ENCODE results near the gene SYMPK.
"Not testable (repeated sequence)": the region's sequence is repeated elsewhere in the genome, so short reads cannot be mapped to it uniquely, and the experiment has no call there.

The SYMPK gene

GRCh38 chr19:45862564-45863334, at the start of gene SYMPK:
SYMPK (minus strand) TSS chr19:45863147; CDS start chr19:45854495, 8,652 bp downstream.
- DNase-seq (ENCODE audit: low read depth in 3 of 3), result peak; percentile 96 to 99 (median 99)

DNA sequence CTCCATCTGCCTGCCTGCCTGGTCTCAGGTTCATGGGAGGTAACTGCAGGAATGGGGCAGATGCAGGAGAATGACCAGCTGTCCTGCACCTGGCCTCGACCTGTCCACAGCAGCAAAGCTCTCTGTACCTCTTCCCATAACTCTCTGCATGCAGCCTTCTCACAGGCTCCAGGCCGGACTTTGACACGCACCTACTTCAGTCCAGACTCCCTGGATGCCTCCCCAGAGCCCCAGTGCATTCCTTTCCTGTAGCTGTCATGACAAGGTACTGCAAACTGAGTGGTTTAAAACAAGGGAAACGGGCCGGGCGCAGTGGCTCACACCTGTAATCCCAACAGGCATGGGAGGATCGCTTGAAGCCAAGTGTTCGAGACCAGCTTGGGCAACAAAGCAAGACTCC, 48.3 kb upstream of the SYMPK start:
- no peak for DNase-seq (ENCODE audit: low read depth in 3 of 3)

GRCh38 chr19:45908956-45909355, 46.0 kb upstream of the SYMPK start:
- DNase-seq (ENCODE audit: low read depth in 3 of 3), result no peak

DNA sequence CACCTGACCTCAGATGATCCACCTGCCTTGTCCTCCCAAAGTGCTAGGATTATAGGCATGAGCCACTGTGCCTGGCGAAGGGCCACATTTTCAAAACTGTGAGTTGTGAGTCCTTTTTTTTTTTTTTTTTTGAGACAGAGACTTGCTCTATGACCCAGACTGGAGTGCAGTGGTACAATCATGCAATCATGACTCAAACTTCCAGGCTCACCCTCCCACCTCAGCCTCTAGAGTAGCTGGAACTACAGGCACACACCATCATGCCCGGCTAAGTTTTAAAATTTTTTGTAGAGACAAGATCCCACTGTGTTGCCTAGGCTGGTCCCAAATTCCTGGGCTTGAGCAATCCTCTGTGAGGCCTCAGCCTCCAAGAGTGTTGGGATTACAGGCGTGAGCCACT, 43.3 kb upstream of the SYMPK start:
- DNase-seq (ENCODE audit: low read depth in 3 of 3), result no peak

- no peak for DNase-seq (ENCODE audit: low read depth in 3 of 3)
These were observed 42.1 kb upstream of the SYMPK start for GRCh38 chr19:45905011-45905410.

GRCh38 chr19:45902651-45903625, 40.0 kb upstream of the SYMPK start:
- DNase-seq (ENCODE audit: low read depth in 3 of 3), result peak; percentile 98 to 99 (median 98)

DNA sequence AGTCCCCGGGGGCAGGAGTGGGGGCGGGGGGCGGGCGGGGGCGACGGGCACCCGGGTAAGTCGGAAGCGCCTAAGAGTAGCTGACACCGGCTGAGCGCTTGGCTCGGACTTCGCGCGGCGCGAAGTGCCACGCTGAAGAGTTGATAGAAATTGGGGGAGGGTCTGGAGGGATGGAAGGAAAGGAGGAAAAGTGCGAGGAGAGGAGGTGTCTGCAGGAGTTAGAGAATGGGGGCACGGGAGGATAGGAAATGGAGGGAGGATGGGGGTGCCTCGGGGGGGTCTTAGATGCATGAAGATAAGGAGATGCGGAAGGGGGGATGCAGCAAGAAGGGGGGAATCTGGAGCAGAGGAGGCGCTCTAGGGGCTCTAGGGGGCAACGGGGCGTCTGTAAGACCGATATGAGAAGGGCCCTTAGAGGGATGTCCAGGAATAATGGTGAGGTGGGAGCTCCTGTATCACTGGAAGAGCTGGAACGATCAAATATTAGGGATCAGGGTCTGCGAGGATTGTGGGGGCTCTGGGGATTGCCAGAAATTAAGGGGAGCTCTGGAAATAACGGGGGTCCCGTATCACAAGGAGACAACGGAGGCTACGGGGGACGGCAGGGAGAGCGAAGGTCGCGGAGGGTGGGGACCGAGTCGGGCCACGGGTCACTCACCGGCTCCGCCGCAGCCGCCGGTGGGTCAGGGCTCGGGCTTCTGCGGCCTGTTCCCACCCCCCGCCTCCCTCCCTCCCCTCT, 39.1 kb upstream of the SYMPK start, which contains the start of gene MYPOP:
Gene MYPOP, minus strand, starts transcription at position 702 of the 739 bp plus-strand sequence. CDS start 840 bp downstream, outside the sequence.
- no peak for DNase-seq (ENCODE audit: low read depth in 3 of 3)

GRCh38 chr19:45901432-45901911, 38.5 kb upstream of the SYMPK start:
- DNase-seq (ENCODE audit: low read depth in 3 of 3), result no peak

DNA sequence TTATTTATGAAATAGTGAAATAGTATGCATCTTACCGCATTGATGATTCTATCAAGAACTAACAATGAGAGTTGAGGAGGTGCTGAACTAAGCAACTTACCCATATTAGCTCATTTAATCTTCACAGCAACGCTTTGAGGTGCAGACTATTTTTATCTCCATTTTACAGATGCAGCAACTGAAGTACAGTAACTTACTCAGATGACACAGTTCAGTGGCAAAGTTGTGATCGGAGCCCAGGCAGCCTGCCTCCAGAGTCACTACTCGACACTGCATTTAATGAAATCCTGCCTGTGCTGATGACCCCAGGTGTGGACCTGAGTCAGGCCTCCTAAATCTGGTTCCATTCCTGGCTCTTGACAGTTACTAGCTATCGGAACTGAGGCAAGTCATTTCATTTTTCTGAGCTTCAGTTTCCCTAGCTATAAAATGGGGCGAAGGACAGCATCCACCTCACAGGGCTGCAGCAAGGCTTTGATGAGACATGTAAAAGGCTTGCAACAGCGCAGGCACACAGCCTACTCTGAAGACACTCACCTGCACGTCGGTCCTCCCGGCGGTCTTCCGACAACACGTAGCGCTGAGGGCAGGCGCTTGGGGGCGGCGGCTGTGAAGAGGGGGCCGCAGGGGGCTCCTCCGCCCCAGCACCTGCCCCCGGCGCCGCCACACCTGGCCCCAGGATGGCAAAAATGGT, 37.9 kb upstream of the SYMPK start:
- no peak for DNase-seq (ENCODE audit: low read depth in 3 of 3)

- no peak for DNase-seq (ENCODE audit: low read depth in 3 of 3)
These were observed 37.1 kb upstream of the SYMPK start for GRCh38 chr19:45899919-45900589.

GRCh38 chr19:45899253-45899652, 36.3 kb upstream of the SYMPK start:
- no peak for DNase-seq (ENCODE audit: low read depth in 3 of 3)

DNA sequence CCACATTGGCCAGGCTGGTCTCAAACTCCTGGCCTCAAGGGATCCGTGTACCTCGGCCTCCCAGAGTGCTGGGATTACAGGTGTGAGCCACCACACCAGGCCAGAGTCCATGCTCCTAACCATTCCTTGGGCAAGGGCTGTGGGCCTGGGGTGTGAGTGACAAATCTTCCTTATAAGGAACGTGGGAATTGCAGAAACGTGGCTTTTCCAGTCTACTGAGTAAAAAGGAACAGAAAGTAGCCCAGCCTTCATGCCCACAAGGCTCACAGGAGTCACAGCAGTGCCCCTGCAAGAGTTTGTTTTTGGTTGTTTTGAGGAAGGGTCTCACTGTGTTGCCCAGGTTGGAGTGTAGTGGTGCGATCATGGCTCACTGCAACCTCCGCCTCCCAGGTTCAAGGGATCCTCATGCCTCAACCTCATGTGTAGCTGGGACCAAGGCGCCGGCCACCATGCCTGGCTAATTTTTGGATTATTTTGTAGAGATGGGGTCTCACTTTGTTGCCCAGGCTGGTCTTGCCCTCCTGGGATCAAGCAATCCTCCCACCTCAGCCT, 34.4 kb upstream of the SYMPK start:
- no peak for DNase-seq (ENCODE audit: low read depth in 3 of 3)

DNA sequence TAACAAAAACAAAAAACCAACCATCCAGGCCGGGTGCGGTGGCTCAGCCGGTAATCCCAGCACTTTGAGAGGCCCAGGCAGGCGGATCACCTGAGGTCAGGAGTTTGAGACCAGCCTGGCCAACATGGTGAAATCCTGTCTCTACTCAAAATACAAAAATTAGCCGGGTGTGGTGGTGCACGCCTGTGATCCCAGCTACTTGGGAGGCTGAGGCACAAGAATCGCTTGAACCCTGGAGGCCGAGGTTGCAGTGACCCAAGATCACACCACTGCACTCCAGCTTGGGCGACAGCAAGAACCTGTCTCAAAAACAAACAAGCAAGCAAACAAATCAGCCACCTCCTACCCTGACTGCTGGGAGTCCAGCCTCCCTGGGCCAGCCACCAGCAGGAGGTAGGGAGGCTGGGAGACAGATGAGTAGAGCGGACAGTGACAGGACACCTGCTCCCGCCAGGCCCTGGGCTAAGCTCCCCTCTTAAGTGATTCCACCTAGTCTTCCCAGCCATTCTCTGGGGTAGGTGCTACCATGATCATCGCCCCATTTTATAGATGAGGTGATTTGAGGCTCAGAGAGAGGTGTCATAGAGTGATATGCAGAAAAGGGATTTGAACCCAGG, 33.1 kb upstream of the SYMPK start:
- DNase-seq (ENCODE audit: low read depth in 3 of 3), result not testable (repeated sequence)

GRCh38 chr19:45895519-45895972, 32.6 kb upstream of the SYMPK start:
- no peak for DNase-seq (ENCODE audit: low read depth in 3 of 3)

DNA sequence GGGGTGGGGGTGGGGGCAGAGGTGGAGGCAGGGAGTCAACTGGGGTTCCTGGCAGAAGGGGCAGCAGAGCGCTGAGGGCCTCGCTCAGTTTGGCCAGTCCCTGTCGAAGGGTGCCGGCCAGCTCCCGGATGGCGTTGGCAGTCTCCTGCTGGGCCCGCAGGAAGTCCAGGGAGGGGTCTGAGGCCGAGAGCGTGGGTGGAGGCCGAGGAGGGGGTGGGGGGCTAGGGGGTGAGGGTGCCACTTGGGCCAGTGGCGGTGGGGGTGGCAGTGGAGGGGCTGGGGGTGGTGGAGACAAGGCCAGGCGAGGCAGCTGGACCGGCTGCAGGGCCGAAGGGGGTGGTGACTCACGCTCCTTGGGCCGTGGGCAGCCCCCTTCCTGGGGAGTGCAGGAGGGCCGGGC, 27.9 kb upstream of the SYMPK start:
- DNase-seq (ENCODE audit: low read depth in 3 of 3), result no peak

DNA sequence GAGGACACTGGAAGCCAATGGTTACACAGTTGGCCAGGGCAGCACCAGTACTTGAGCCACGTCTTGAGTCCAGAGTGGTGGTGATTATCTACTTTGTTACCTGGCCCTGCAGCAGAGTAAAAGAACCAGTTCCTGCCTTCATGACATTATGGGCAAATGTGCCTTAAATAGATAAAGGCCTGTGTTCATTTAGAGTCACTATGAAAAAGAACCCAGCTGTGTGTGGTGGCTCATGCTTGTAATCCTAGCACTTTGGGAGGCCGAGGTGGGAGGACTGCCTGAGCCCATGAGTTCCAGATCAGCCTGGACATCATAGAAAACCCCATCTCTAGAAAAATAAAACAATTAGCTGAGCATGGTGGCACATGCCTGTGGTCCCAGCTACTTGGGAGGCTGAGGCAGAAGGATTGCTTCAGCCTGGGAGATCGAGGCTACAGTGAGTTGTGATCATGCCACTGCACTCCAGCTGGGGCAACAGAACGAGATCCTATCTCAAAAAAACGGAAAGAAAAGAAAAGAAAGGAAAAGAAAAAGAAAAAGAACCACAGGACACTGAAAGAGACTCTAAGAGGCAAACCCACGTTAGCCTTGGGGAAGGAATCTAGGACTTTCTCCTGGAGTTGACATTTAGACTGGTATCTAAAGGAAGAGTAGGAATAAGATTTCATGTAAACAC, 26.4 kb upstream of the SYMPK start:
- no peak for DNase-seq (ENCODE audit: low read depth in 3 of 3)

DNA sequence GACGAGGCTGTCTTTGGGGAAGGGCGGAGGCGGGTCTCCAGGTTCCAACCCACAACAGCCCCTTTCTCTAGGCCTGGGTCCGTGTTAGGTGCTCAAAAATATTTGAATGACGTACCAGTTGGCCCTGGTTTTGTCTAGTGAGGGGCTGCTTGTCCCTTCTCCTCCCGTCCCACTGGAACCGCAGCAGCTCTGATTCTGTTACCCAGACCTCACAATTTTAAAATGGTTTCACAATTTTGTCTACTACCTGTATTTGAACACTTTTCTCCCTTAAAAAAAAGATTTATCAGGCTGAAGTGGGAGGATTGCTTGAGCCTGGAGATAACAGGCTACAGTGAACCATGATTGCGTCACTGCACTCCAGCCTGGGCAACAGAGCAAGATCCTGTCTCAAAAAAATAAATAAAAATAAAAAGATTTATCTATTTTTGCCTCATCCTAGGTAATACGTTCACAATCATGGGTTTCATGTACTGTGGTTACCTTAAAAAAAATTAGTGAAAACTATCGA, 24.3 kb upstream of the SYMPK start:
- DNase-seq (ENCODE audit: low read depth in 3 of 3), result no peak

DNA sequence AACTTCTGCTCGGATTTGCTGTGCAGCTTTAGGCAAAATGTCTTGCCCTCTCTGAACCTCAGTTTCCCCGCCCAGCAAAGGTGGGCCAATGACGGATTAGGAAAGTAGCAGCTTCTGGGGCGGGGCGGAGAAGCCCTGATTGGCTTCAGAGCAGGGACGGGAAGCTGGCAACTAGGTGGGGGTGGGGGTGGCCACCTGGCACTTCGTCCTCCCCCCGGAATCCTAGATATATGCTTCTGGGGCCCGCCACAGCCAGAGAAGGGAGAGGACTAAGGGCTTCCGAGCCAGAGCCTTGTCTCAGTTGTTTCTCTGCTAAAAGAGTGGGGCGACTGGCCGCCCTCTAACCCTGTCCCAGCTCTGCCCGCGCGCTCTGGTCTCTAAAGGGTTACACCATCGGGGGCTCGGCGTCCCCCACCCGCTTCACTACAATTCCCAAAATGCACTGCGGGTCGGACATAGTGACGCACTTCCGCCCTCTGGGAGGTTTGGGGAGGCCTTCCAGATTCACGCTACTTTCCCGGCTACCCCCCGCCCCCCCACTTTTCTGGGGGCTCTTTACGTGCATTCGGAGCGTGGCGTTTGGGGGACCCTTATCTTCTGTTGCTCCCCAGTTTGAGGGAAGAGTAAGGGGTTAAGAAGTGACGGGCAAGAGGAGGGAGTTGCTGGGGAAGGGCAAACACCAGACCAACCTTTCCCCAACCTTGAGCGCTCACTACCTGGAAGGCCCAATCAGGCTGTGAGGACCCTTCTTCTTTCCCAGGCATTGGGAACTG, 23.7 kb upstream of the SYMPK start:
- DNase-seq (ENCODE audit: low read depth in 3 of 3), result peak; percentile 78 to 89 (median 86)

All from stimulated activated CD4-positive, alpha-beta T cell treated with anti-CD3 and anti-CD28 coated beads, TNF-alpha, amount 100 ng/mL, for 48 hours (primary cell).